ENCODE results near the gene LMX1A. TPM values are rescaled to one million over a fixed set of nuclear protein-coding genes. Genes with fewer than 3 reads are reported as not detected.

LMX1A gene
- total and polyA plus RNA-seq, 2 of the 13 experiments (the other 11 are each of a cell fraction or from before 2014, with no cell fraction given) = 0.07 TPM; not detected in 1

GRCh38 chr1:165354739-165355138 lies 1.8 kb downstream of the LMX1A start (continued):
- TF ChIP-seq PRDM15 (CRISPR knock-in tag; IDR thresholded peaks at IDR 0.05) (no peak), PCBP1 (IDR thresholded peaks at IDR 0.05; ENCODE audit: borderline replicate concordance, low read depth, low read length) (no peak)

GRCh38 chr1:165353731-165354671 lies 2.5 kb downstream of the LMX1A start:
- Histone ChIP-seq H3K27me3 (ENCODE audit: control insufficient read depth in 1 of 2, insufficient read depth in 2 of 2, low read length in 2 of 2) (no peaks in the 10 kb centered on the region), H4K20me1 (ENCODE audit: insufficient read depth, low read length) (no peaks in the 10 kb centered on the region), H3K4me1 (ENCODE audit: insufficient read depth, low read length) (no peaks in the 10 kb centered on the region), H3K79me2 (ENCODE audit: insufficient read depth, low read length) (no peaks in the 10 kb centered on the region), H3K4me2 (ENCODE audit: low read depth, low read length) (no peak overlapping the region), H3K9me3 (ENCODE audit: low read length) (no peaks in the 10 kb centered on the region), H2AFZ (ENCODE audit: low read length) (no peak overlapping the region), H3K36me3 (replicated peaks in 1 of 2; ENCODE audit: control insufficient read depth in 1 of 2, insufficient read depth in 2 of 2, low read length in 2 of 2) (no peaks in the 10 kb centered on the region), H3K9ac (ENCODE audit: insufficient read depth, low read depth, low read length) (no peak overlapping the region), H3K27ac (ENCODE audit: extremely low read length, insufficient read depth, low read length) (no peak overlapping the region), H3K4me3 (replicated peaks in 1 of 3; ENCODE audit: insufficient read depth in 1 of 3, low read depth in 2 of 3, low read length in 3 of 3) (no peak overlapping the region)
- DNase-seq (ENCODE audit: low spot score) (no peak), ATAC-seq (no peak), FAIRE-seq (no peak)
- in situ Hi-C loops (cut with HindIII; ENCODE audit: extremely low pct_ligation_motif_present, low pct_unique_long_range_greater_than_20kb) (no loop called here), intact Hi-C loops (cut with micrococcal nuclease; ENCODE audit: unreplicated experiment) (no loop called here)
- BruUV-seq (replicated peaks) = no TSS peak
- CTCF ChIA-PET (ENCODE audit: low intra/inter-chr PET ratio, low total read pairs) = no interaction called here
- POLR2A ChIA-PET = no interaction called here
- WGBS (ENCODE audit: low lambda C conversion rate) = 75% methylated on average over 52 of the region's 52 CpGs
- TF ChIP-seq ZNF562 (CRISPR knock-in tag; IDR thresholded peaks at IDR 0.05; ENCODE audit: borderline replicate concordance) (no peak), TRAFD1 (CRISPR knock-in tag; IDR thresholded peaks at IDR 0.05; ENCODE audit: borderline replicate concordance) (no peak), ZBTB21 (CRISPR knock-in tag; IDR thresholded peaks at IDR 0.05) (no peak), ZKSCAN5 (CRISPR knock-in tag; IDR thresholded peaks at IDR 0.05) (no peak), HMG20B (CRISPR knock-in tag; conservative IDR thresholded peaks at IDR 0.05) (no peak), PRPF4 (IDR thresholded peaks at IDR 0.05; ENCODE audit: low read depth, low read length, poor library complexity, severe bottlenecking) (no peak), PRDM4 (CRISPR knock-in tag; IDR thresholded peaks at IDR 0.05; ENCODE audit: borderline replicate concordance) (no peak), ATF6 (CRISPR knock-in tag; conservative IDR thresholded peaks at IDR 0.05) (no peak), GABPB1 (CRISPR knock-in tag; IDR thresholded peaks at IDR 0.05) (no peak)
